Inferior parietal cortex (tissue), 1 donor: ENCODE results near the gene MRPS30.
"Not testable (repeated sequence)": the region's sequence is repeated elsewhere in the genome, so short reads cannot be mapped to it uniquely, and the experiment has no call there.

Source experiments
- DNase-seq: peaks from one replicate; pipeline ENCODE4 v3.0.0-alpha.2; 2016; ENCODE audit errors: extremely low spot score

Gene MRPS30

GRCh38 chr5:44814761-44815160 lies 6.0 kb downstream of the MRPS30 start:
- no peak for DNase-seq

DNA sequence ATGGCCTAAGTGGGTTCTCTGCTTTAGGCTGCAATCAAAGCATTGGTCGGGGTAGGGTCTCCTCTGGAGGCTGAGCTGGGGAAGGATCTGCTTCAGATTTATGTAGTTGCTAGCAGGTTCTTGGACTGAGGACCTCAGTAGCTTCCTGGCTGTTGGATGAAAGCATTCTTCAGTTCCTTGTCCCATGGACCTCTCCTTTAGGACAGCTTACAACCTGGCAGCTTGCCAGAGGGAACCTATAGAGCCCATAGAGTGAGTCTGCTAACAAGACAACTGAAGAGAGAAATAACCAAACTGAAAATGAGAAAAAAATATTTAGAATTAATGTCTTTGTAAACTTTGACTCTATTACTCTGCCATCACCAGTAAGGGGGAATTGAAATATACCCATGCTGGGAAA lies 12.4 kb downstream of the MRPS30 start:
- no peak for DNase-seq

DNA sequence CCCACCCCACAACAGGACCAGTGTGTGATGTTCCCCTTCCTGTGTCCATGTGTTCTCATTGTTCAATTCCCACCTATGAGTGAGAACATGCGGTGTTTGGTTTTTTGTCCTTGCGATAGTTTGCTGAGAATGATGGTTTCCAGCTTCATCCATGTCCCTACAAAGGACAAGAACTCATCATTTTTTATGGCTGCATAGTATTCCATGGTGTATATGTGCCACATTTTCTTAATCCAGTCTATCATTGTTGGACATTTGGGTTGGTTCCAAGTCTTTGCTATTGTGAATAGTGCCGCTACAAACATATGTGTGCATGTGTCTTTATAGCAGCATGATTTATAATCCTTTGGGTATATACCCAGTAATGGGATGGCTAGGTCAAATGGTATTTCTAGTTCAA lies 15.9 kb downstream of the MRPS30 start:
- not testable (repeated sequence) for DNase-seq

GRCh38 chr5:44827681-44828080 lies 18.9 kb downstream of the MRPS30 start:
- no peak for DNase-seq

GRCh38 chr5:44828719-44829118 lies 20.0 kb downstream of the MRPS30 start:
- DNase-seq = no peak

DNA sequence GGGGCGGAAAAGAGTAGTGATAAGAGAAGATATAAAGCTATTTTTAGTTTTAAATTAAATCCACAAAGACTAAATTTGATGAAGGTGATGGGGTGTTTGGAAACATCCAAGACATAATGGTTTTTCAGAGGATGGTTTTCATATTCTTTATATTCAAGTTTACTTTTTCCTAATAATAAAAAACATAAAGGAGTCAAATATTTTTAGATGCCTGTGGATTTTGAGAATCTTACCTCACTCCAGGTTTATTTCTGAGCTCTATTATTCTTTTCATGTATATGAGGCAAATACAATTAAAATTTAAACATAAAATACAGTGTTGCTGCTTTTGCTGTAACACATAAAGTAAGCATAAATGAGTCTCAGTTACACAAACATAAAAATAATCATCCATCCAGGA lies 22.2 kb downstream of the MRPS30 start:
- no peak for DNase-seq

GRCh38 chr5:44833249-44833648 lies 24.5 kb downstream of the MRPS30 start:
- peak; percentile 58 for DNase-seq

- DNase-seq = no peak
Observed at GRCh38 chr5:44835693-44836092, 26.9 kb downstream of the MRPS30 start.

DNA sequence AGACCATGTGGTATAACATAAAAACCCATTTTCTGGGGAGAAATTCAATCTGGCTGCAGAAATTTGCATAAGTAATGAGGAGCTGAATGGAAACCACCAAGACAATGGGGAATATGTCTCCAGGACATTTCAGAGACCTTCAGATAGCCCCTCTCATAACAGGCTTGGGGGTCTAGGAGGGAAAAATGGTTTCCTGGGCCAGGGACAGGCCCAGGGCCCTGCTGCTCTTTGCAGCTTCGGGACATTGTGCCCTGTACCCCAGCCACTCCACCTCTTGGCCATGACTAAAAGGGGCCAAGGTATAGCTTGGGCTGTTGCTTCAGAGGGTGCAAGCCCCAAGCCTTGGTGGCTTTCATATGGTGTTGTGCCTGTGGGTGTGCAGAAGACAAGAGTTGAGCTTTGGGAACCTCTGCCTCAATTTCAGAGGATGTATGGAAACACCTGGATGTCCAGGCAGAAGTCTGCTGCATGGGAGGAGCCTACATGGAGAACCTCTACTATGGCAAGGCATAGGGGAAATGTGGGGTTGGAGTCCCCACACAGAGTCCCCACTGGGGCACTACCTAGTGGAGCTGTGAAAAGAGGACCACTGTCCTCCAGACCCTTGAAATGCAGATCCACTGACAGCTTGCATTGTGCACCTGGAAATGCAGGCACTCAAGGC lies 30.4 kb downstream of the MRPS30 start:
- DNase-seq = no peak

DNA sequence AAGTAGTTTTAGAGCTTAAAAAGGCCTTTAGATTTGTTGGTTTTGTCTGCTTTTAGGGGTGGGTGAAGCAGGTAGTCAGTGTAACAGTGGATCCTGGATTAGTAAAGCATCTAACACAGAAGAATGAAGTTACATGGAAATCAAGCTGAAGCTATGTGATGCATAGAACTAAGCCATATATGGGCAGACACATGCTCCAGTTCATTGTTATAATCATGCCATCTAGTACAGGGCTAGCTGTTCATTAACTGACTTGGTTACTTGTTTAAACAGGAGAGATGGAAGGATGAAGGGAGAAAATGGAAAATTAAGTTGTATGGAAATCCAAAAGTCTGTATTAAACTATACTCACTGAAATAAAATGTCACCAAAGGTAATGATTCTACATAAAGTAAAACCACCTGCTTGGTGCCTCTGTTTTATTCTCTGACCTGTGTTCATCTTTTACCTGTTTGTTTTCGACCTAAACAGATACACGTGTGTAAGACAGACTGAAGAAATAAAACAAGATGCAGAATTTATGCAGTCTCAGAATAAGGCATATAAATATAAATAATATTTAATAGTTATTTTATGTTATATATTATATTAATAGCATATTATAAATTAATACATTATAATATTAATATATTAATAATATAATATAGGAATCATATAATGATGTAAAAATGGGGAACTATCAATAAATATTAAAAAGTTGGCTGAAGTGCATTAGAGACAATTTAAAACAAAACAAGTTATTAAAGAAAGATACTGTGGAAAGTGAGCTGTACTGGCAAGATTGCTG lies 33.9 kb downstream of the MRPS30 start:
- DNase-seq = no peak

GRCh38 chr5:44844744-44845143 lies 36.0 kb downstream of the MRPS30 start:
- DNase-seq = no peak

- DNase-seq = no peak
Observed at GRCh38 chr5:44845777-44846176, 37.0 kb downstream of the MRPS30 start.

DNA sequence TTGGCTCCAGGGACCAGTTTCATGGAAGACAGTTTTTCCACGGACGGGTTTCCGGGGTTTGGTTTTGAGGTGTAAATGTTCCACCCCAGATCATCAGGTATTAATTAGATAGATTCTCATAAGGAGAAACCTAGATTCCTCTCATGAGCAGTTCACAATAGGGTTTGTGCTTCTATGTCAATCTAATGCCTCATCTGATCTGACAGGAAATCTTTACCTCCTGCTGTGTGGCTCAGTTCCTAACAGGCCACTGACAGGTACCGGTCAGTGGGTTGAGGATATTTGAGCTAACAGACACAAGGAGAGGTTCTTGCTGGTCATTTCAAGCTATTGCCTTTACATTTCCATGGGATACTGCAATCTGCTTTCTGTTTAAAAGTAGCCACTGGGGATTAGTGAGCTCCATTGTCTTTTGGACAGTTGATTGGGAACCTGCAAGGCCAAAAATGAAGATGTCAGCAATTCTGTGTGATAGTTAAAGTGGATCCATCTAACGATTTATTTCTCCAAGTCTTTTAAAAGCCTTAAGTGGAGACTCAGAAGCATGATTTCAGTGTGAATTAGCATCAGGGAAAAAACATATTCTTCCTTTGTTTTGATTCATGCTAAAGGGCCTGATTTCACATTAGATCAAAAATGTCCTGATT lies 38.6 kb downstream of the MRPS30 start:
- no peak for DNase-seq

DNA sequence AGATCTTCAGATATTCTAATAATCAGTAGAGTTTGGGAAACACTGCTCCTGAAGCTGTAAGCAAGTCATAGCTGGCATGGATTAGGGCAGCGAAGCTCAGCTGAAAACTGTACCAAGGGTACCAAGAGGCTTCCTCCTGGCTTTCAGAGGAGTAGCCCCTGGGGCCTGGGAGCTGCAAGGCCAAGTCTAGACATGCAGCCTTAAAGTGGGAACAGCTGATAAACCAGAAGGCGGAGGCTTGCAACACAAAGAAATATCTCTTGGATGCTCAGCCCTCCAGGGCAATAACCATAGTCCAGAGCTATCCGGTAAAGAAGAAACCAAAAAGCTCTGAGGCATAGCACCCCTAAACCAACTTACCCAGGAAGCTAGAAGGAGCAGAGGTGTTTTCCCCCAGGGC lies 51.5 kb downstream of the MRPS30 start:
- DNase-seq = no peak

- DNase-seq = no peak
Observed at GRCh38 chr5:44862808-44863207, 54.1 kb downstream of the MRPS30 start.
